ENCODE data around the gene TOB1. TPM values are rescaled to one million over a fixed set of nuclear protein-coding genes. Genes with fewer than 3 reads are reported as not detected.
"Not testable (repeated sequence)": the region's sequence is repeated elsewhere in the genome, so short reads cannot be mapped to it uniquely, and the experiment has no call there.

Gene TOB1
- total RNA-seq, 1 donor, result 86.2 TPM

GRCh38 chr17:50865868-50866260, 290 bp downstream of the TOB1 start:
- H3K9me3 ChIP-seq (ENCODE audit: low read depth, low read length), result no peaks in the 10 kb centered on the region
- H3K27me3 ChIP-seq (ENCODE audit: insufficient read depth, low read length), result no peaks in the 10 kb centered on the region
- H3K4me3 ChIP-seq (ENCODE audit: low read length), result peak overlapping the region; percentile 80
- H3K4me1 ChIP-seq (ENCODE audit: insufficient read depth, low read length), result peaks cover 34% of the 10 kb centered on the region

DNA sequence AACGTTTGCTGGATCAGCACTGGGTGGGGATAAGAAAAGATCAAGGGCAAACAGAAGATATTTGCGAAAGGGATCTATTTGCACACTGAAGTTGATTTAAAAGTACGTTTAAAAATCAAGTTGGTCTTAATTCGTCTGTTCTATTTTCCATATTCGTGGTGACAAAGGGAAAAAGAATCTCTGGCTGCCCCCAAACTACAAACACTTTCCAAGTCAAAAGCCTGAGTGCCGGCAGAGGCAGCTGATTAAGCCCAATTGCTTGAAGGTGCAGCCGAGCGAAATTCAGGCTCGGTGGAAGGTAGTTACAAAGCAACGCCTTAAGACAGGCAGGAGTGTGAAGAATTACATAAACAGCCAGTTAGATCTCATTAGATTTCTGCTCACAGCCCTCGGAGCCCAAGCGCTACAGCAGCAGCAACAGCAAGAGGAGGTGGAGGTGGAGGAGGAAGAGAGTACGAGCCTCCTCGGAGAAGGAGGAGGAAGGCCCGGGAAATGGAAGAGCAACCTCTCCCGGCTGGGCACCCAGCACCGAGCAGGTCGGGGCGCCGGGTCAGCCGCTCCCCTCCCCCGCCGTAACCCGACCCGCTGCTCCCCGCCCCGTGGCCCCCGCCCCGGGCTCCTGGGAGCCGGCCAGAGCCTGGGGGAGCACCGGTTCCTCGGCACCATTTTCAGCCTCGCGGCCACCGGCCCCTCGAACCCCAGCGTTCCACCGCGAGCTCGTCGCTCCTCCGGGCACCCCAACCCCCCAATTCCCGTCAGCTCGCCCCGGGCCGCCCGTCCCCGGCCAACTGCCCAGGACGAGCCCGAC, 890 bp downstream of the TOB1 start:
- no peaks in the 10 kb centered on the region for H3K27me3 ChIP-seq (ENCODE audit: insufficient read depth, low read length)
- H3K4me3 ChIP-seq (ENCODE audit: low read length), result peak overlapping the region; percentile 80
- peaks cover 28% of the 10 kb centered on the region for H3K4me1 ChIP-seq (ENCODE audit: insufficient read depth, low read length)
- H3K9me3 ChIP-seq (ENCODE audit: low read depth, low read length), result no peaks in the 10 kb centered on the region

DNA sequence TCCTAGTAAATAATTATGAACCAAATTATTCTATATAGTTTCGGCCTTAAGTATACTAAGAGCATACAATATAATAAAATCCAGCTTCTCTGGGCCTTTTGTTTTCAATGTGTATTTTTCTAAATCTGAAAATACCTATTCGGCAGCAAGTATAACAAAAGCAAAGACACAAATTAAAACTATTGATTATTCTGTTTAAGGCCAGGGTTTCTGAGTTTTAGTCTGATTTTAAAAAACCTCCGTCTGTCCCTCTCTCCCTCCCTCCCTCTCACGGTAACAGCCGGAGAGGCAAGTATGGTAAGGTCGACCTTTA, 1.5 kb downstream of the TOB1 start:
- peaks cover 28% of the 10 kb centered on the region for H3K4me1 ChIP-seq (ENCODE audit: insufficient read depth, low read length)
- peak overlapping the region; percentile 80 for H3K4me3 ChIP-seq (ENCODE audit: low read length)
- no peaks in the 10 kb centered on the region for H3K27me3 ChIP-seq (ENCODE audit: insufficient read depth, low read length)
- H3K9me3 ChIP-seq (ENCODE audit: low read depth, low read length), result no peaks in the 10 kb centered on the region

- no peaks in the 10 kb centered on the region for H3K27me3 ChIP-seq (ENCODE audit: insufficient read depth, low read length)
- no peak overlapping the region for H3K4me3 ChIP-seq (ENCODE audit: low read length)
- no peaks in the 10 kb centered on the region for H3K9me3 ChIP-seq (ENCODE audit: low read depth, low read length)
- H3K4me1 ChIP-seq (ENCODE audit: insufficient read depth, low read length), result peaks cover 28% of the 10 kb centered on the region
Observed at GRCh38 chr17:50863931-50864330, 2.2 kb downstream of the TOB1 start.

DNA sequence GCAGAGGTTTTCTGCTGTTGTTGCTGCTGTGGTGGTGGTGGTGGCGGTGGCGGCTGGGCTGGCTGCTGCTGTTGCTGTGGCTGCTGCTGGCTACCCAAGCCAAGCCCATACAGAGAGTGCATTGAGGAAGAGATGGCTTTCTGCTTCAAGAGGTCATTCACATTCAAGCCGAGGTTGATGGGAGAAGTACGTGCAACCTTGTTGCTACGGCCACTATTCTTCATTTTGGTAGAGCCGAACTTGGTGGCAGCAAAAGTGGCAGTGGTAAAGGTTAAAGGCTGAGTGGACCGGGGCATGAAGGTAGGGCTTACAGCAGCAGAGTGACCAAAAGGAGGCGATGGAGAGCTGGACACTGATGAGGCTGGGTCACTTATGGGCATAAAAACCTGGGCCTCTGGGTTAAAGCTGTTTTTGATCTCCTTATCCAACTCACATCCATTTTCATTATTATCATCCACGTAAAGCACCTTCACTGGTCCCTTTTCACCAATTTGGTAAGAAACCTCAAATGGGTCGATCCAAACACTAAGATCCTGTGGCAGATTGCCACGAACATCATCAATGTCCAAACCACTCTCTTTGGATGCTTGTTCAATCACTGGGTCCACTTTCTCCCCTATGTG, 2.8 kb downstream of the TOB1 start:
- H3K27me3 ChIP-seq (ENCODE audit: insufficient read depth, low read length), result no peaks in the 10 kb centered on the region
- peaks cover 28% of the 10 kb centered on the region for H3K4me1 ChIP-seq (ENCODE audit: insufficient read depth, low read length)
- H3K9me3 ChIP-seq (ENCODE audit: low read depth, low read length), result no peaks in the 10 kb centered on the region
- no peak overlapping the region for H3K4me3 ChIP-seq (ENCODE audit: low read length)

DNA sequence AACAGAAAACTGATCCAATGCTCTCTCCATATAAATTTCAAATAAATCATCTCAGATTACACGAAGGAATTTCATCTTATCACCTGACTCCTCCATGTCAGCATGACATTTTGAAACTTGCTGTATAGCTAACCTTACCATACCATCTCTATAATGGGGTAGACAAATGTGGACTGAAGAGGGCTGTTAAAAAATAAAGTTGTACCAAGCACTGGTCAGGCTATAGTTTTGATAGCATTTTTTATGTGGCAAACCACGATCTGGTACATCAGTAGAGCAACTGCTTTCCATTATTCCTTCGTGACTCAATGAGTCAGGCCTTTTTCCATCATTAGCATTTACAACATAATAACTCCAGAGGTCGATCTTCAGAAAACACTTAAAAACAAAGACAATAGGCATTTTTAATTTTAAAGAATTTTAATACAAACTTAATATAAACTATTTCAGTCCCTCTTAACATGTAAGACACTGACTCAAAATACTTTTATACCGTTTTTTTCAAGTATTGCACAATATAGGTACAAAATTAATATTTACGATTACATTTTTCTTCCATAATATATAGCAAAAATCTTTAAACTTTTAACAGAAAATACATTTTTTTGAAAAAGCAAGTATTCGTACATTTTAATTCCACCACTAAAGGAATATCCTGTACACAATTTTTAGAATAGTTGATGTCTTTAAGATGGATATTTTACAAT, 4.2 kb downstream of the TOB1 start:
- no peaks in the 10 kb centered on the region for H3K9me3 ChIP-seq (ENCODE audit: low read depth, low read length)
- no peaks in the 10 kb centered on the region for H3K27me3 ChIP-seq (ENCODE audit: insufficient read depth, low read length)
- H3K4me3 ChIP-seq (ENCODE audit: low read length), result no peak overlapping the region

DNA sequence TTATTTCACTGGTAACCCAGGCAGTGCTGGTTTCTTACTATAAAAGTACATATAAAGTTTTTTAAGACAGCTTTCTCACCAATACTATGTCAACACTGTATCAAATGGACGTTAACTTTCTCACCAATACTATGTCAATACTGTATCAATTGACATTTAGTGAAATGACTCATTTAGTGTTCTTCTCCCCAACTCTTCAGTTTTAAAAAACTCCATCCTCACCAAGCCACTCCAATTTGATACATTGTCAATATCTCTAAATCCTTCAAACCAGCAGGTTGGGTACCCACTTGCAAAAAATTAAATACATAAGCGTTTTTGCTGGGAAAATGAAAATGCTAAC, 4.8 kb downstream of the TOB1 start:
- H3K4me1 ChIP-seq (ENCODE audit: insufficient read depth, low read length), result peaks cover 17% of the 10 kb centered on the region
- no peak overlapping the region for H3K4me3 ChIP-seq (ENCODE audit: low read length)
- no peaks in the 10 kb centered on the region for H3K27me3 ChIP-seq (ENCODE audit: insufficient read depth, low read length)
- no peaks in the 10 kb centered on the region for H3K9me3 ChIP-seq (ENCODE audit: low read depth, low read length)

More for the DNA sequence above, 4.2 kb downstream of the TOB1 start:
- peaks cover 18% of the 10 kb centered on the region for H3K4me1 ChIP-seq (ENCODE audit: insufficient read depth, low read length)

- not testable (repeated sequence) for H3K27me3 ChIP-seq (ENCODE audit: insufficient read depth, low read length); H3K9me3 ChIP-seq (ENCODE audit: low read depth, low read length); H3K4me3 ChIP-seq (ENCODE audit: low read length)
- H3K4me1 ChIP-seq (ENCODE audit: insufficient read depth, low read length), result peaks cover 18% of the 10 kb centered on the region
Observed at GRCh38 chr17:50859727-50860126, 6.4 kb downstream of the TOB1 start.

DNA sequence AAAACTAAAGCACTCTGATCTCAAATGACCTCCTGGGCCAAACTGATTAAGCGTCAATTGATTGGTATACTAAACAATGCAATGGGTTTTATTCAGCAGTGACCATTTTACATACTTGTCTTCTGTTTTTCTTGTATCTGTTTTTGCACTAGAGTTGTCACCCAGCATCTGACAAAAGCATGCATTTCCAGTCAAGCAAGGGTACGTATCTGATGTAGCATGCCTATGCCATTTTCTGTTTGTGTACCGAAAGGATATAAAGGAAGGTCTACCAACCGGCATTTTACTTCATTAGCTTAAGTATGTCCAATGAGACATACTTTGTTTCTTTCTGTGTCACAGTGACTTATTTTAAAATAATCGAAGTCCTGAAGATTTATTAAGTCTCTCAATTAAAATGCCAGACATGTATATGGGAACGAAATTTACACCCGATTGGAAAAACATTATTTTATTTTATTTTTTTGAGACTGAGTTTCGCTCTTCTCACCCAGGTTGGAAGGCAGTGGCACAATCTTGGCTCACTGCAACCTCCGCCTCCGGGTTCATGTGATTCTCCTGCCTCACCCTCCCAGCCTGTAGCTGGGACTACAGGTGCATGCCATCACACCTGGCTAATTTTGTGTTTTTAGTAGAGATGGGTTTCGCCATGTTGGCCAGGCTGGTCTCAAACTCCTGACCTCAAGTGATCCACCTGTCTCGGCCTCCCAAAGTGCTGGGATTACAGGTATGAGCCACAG, 7.5 kb downstream of the TOB1 start:
- H3K27me3 ChIP-seq (ENCODE audit: insufficient read depth, low read length), result no peaks in the 10 kb centered on the region
- H3K4me1 ChIP-seq (ENCODE audit: insufficient read depth, low read length), result peaks cover 17% of the 10 kb centered on the region
- H3K4me3 ChIP-seq (ENCODE audit: low read length), result no peak overlapping the region
- no peaks in the 10 kb centered on the region for H3K9me3 ChIP-seq (ENCODE audit: low read depth, low read length)

DNA sequence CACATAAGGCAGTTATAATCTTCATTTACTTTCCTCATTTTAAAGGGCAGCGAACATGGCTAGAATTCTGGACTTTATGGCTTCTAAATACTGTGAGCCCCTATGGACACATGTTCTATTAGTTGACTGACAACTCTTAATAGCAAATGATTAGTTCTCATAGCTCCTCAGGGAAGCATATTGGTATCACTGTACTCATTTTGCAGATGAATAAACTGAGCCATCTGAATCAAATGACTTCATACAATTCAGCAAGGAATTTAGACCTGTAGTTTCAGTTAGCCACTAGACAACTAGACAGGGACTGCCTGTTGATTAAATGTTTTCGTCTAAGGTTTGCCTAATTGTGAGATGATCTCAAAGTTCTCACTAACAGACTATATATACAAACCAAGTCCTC, 9.7 kb downstream of the TOB1 start:
- Histone ChIP-seq H3K27me3 (ENCODE audit: insufficient read depth, low read length) (no peaks in the 10 kb centered on the region), H3K9me3 (ENCODE audit: low read depth, low read length) (no peaks in the 10 kb centered on the region), H3K4me3 (ENCODE audit: low read length) (no peak overlapping the region), H3K4me1 (ENCODE audit: insufficient read depth, low read length) (peaks cover 22% of the 10 kb centered on the region)

DNA sequence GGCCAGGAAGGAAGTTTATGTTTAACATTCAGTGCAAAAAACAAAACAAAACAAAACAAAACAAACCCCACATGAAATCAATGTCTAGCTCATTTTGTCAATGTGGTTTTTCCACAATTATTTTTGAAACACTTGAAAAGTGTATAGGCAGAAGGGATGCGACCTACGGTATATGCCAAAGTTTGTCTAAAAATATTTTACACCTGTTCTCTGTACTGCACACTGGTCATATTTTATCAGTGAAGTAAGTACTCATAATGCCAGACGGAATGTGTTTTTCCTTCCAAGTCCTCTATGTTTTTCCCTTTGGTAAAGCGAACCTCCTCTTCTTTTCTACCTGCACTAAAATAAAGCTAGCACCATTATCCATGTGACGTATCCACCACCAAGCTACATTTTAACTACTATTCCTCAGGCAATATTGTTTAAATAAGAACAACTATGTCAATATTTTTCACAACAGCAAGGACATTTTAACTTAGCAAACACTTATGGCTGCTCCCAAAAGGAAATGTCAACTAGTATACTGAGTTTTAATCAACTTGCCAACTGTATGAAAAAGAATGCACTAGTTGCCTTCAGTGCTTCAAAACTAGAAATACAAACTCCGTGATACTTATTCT, 10.3 kb downstream of the TOB1 start:
- H3K27me3 ChIP-seq (ENCODE audit: insufficient read depth, low read length), result no peaks in the 10 kb centered on the region
- H3K9me3 ChIP-seq (ENCODE audit: low read depth, low read length), result no peaks in the 10 kb centered on the region
- H3K4me1 ChIP-seq (ENCODE audit: insufficient read depth, low read length), result peaks cover 22% of the 10 kb centered on the region
- H3K4me3 ChIP-seq (ENCODE audit: low read length), result no peak overlapping the region

DNA sequence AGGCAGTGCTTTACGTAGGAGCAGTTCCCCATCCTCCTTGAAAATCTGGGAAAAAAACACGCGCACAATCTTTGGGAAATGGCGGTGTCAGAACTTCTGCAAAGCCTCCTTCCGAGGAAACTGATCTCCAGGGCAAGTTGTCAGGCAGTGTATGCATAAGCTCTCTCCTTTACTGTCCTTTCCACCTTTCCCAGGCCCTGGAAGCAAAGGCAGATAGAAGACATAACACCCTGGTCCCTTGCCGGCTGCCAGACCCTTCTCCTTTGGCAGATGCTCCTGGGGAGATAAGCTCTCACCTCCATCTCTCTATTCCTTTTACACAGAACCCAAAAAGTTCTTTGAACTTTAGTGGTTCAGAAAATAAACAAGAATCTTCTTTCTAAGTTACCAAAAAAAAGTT, 12.4 kb downstream of the TOB1 start:
- no peak overlapping the region for H3K4me3 ChIP-seq (ENCODE audit: low read length)
- H3K9me3 ChIP-seq (ENCODE audit: low read depth, low read length), result no peaks in the 10 kb centered on the region
- no peaks in the 10 kb centered on the region for H3K27me3 ChIP-seq (ENCODE audit: insufficient read depth, low read length)
- H3K4me1 ChIP-seq (ENCODE audit: insufficient read depth, low read length), result peaks cover 22% of the 10 kb centered on the region

- H3K9me3 ChIP-seq (ENCODE audit: low read depth, low read length), result no peaks in the 10 kb centered on the region
- no peak overlapping the region for H3K4me3 ChIP-seq (ENCODE audit: low read length)
- no peaks in the 10 kb centered on the region for H3K27me3 ChIP-seq (ENCODE audit: insufficient read depth, low read length)
- H3K4me1 ChIP-seq (ENCODE audit: insufficient read depth, low read length), result peaks cover 22% of the 10 kb centered on the region
Observed at GRCh38 chr17:50853015-50853615, 13.0 kb downstream of the TOB1 start.

GRCh38 chr17:50850640-50851039, 15.5 kb downstream of the TOB1 start:
- peaks cover 22% of the 10 kb centered on the region for H3K4me1 ChIP-seq (ENCODE audit: insufficient read depth, low read length)
- no peaks in the 10 kb centered on the region for H3K9me3 ChIP-seq (ENCODE audit: low read depth, low read length)
- H3K27me3 ChIP-seq (ENCODE audit: insufficient read depth, low read length), result no peaks in the 10 kb centered on the region
- no peak overlapping the region for H3K4me3 ChIP-seq (ENCODE audit: low read length)

Measured in mononuclear cell (primary cell).